GM04503 (cell line): ENCODE results near the gene AGAP1.

Source experiments
- DNase-seq: peaks from one replicate; pipeline ENCODE4 v3.0.0-alpha.2; 2012; ENCODE audit warnings: low read depth

The AGAP1 gene

DNA sequence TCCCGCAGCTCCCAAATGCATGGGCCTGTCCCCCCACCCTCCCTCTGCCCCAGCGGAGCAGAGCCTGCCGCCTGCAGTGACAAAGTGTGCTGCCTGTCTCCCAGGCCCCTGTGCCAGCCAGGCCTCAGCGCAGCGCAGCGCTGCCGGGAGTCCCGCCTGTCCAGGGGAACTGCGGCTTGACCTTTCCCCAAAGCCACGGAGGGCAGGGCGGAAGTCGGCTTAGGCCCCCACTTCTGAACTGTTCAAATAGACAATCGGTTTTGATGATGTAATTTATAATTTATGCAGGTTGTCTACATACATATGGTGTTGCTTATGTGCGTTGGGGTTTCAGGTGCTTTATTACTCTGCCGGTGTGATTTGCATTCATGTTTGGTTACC, 667.2 kb downstream of the AGAP1 start:
- no peak for DNase-seq

DNA sequence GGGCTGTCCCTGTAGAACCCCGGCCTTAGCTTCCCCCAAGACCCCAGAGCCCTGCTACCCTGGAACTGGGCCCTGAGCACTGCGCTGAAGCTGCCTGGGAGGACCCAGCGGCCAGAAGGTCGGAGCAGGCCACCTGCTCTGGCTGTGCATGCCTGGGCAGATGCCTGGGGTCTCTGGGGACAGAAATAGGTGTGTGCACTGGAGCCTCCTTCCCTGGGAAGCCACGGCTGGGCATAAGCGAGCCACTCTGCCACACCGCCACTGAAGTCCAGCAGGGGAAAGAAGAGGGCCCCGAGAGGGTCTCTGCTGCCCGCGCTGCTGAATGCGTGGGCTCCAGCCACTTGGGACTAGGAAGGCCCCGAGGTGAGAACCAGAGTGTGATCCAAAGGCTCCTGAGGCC, 667.7 kb downstream of the AGAP1 start:
- DNase-seq = no peak

DNA sequence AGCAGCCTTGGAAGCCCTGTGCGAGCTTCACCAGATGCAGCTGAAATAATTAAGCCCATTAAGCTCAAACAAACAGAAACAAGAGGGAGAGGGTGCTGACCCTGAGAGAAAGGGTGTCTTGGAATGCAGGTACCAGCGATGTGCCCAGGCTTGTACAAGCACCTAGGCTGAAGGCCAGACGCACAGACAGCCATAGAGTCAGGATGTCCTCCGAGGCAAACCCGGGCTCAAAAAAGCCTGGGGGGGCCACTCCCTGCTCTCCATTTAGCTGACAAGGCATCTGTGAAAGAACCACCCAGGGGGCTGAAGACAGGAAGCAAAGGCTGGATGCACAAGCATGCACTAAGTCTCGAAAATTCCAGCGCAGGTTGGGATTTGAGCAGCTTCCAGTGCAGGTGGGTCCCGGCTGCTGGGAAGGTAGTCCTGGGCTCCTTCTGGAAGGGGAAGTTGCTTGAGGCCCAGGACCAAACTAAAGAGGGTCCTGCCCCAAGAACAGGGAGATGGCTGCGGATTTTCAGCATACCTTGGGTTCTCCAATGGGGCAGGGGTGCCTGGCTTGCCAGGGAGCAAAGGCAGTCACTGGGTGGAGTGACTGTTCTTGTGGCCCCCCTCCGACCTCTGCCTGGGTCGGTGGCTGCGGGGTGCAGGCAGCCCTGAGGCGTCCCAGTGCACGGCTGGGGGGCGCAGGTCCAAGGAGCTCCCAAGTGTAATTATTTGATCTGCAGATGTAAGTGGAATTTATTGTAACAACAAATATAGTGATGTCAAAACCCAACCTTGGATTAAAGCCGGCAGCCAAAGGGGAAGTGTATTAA, 668.4 kb downstream of the AGAP1 start:
- no peak for DNase-seq

DNA sequence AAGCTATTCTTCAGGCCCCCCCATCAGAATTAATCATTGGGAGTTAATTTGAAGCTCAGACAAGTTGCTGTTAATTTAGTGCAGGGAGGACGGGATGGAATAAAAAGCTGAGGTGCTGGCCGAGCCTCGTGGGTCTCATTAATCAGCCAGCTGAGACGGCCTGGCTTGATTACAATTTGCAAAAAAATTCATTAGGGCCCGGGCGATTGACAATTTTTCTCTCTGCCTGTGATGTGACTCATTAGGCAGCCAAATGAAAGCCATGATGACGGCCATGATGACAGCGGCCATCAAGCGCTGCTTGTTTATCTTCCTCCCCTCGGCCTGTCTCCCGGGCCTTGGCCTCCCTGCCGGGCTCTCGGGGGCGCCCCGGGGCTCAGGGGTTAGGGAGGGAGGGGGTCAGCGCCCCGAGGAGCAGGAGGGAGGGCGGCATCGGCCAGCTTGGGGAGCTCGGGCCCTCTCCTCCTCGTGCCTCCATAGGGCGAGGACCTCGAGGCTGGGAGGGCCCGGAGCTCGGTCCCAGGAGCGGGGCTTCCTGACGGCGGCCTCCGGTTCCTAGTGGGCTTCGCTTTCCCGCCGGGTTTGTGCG, 669.1 kb downstream of the AGAP1 start:
- DNase-seq = no peak

DNA sequence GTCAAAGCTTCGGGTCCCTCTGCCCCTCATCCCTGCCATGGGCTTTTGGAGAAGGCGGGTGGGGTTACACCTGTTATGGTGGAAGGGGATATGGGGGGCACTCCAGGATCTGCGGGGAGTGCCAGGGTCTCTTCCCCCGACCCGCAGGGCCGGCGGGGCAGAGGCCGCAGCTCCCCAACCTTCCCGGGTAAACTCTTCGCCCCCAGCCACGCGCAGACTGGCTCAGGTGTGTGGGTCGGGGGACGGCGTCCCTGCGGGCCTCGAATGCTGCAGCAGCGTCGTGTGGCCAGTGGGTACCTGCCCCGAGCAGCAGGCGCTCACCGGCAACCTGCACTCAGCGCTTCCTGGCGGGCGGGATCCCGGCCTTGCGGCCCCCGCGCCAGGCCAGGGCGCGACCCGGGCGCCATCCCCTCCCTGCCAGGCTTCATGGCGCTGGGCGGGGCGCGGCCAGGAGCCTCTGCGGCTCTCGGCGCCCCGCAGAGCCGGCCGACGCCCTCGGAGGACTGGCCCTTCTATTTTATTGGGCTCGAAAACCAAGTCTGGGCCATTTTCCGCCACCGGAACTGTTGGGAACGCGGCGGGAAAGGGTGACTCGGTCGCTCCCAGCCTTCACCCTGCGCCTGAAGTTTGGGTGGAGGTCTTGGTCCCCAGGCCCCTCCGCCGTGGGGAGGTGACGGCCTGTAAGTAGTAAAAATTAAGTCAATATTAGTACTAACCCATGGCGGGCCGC, 669.8 kb downstream of the AGAP1 start:
- no peak for DNase-seq

DNA sequence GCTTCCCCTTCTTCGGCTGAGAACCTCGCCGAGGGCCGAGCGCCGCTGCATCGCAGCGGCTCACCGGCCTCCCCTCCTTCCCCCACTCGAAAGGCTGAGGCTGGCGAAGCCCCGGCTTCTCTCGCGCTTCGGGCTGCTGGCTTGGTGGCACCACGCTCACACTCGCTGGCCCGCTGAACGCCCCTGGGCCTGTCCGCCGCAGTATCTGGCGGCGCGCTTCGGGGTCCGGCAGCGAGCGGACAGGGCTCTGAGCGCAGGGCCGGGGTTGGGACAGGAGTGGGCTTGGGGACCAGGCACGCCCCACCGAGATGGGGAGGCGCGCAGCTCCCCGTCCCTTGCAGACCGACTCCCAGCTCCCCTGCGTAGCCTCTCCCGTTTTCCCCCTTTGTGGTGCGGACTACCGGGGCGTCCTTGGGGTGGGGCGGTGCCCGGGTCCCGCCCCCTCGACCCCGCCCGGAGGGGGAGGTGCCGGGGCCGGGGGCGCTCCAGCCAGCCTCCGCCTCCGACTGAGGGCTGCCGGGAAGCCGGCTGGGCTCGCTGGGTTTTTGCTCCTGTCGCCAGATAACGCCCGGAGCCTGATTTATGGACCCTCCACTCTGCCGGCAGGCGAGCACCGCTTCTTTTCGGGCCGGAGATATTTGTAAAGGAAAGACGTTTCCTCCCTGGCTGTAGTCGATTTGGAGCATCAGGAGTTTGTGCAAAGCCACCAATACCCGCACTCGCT, 670.5 kb downstream of the AGAP1 start:
- no peak for DNase-seq

DNA sequence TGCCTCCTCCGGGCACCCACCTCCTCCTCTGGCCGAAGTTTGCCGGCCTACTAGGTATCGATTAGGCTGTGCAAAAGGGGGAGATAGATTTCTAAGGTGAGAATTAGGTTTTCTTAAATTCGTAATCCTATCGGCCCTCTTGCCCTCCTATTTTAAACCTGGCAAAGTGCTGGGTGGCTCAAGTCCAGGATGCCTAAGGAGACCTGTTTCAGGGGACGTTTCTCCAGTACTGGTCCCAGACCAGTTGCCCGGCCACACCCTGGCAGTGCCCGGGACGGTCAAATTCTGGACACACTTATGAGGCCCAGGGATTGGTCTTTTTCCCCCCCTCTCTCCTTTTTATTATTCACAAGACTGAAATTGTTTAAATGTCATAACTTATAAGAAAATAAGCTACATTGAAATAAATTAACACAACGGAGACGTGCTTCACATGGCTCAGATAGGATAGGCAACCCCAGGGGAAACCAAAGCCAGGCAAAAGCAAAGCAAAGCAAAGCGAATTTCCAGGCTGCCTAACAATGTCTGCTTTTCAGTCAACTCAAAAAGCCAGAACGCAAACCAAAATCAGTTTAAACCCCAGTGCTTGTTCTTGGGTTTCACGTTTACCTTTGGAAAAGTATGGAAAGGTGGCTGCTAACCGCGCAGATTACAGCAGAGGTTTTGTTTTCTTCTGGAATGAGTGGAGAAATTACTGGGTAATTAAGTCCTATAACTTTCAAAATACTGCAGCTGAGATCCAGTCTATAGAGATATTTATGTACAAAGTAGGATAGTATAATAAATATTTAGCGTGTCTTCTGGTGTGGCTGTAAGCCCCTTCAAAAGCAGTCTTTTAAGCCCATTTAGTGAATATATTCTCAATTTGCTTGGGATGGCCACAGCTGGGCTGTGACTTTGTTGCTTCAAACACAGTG, 671.3 kb downstream of the AGAP1 start:
- DNase-seq = no peak

DNA sequence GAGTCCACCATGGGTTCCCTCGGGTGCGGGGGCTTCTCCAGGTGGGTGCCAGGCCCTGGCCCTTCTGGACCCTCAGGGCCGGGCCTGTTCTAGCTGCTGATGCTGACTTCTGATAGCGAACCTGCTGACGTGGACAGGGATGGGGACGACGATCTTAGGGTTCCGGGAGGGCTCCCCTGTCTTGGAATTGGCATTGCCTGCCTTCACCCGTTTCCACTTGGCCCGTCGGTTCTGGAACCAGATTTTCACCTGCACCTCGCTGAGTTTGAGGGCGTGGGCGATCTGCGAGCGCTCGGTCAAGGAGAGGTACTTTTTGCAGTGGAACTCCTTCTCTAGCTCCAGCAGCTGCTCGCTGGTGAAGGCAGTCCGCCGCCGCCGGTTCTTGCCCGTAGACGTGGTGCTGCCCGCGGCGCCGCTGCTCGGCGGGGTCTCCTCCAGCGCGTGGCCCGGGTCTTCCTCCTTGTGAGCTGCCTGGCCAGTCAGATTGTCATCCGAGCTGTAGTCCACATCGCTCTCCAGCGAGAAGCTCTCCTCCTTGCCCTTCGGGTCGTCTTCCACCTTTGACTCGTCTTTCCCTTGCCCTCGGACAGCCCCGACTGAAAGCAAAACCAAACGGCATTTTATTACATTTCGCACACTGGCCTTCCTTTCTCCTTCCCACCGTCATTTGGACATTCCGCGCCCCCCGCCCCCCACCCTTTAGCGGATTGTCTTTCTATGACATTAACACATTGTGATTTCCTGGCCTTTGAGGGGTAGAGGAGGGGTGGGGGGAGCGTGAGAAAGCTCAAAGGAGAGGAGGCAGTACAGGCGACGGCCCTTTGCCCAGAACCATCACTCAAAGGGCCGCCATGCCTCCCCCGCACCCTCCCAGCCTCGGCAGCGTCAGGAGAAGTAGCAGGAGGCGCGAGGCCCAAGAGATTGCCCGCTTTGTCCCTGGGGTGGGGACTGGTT, 672.3 kb downstream of the AGAP1 start:
- DNase-seq = no peak

DNA sequence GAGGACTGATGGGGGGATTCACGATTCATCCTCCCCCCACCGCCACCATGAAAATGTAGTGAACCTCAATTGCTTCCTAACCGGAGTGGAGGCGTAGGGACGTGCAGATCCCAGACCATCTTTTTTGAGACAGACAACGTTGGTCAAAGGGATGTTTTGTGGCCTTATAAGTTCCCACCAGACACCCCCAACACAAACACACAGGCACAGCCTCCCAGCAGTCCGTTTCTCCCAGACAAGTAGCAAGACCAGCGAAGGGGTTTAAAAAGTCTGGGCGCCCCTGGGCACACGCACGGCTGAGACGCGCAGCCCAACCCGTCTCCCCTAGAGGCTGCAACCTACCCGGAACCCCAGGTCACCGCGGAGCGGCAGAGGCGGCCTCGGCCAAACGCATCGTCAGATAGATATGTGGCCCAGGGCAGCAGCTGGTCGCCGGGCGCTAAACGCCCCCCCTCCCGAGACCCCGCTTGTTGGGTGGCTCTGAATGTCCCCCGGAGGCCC, 673.0 kb downstream of the AGAP1 start:
- no peak for DNase-seq

DNA sequence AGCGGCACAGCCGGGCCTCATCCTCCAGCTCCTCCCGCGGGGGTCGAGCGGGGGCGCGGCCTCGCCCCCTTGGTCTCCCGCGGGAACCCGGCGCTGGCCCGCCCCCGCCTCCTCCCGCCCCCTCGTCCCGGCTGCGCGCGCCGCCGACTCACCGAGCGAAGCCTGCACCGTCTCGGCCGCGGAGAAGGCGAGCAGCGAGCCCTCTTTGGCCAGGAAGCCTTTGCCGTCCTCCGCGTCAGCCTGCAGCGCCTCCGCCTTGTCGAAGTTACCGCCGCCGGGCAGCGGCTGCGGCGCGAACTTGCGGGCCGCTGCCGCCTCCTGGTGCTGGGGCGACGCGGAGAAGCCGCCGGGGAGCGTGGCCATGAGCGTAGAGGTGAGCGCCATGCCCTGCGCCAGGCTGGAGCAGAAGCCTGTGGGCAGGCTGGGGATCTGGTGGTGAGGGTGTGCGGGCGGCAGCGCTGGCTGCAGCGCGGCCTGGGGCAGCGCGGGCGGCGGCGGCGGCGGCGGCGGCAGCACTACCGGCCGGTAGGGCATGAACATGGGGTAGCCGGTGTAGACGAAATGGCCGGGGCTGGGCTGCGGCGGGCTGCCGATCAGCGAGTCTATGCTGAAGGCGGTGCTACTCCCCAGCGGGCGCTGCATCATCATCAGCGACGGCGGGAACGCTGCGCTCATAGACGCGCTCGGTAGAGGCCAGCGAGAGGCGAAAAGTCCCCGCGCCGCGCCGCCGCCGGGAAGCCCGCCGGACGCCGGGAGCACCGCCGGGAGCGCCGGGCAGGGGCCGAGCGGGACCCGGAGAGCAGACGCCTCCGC, 673.7 kb downstream of the AGAP1 start:
- no peak for DNase-seq

DNA sequence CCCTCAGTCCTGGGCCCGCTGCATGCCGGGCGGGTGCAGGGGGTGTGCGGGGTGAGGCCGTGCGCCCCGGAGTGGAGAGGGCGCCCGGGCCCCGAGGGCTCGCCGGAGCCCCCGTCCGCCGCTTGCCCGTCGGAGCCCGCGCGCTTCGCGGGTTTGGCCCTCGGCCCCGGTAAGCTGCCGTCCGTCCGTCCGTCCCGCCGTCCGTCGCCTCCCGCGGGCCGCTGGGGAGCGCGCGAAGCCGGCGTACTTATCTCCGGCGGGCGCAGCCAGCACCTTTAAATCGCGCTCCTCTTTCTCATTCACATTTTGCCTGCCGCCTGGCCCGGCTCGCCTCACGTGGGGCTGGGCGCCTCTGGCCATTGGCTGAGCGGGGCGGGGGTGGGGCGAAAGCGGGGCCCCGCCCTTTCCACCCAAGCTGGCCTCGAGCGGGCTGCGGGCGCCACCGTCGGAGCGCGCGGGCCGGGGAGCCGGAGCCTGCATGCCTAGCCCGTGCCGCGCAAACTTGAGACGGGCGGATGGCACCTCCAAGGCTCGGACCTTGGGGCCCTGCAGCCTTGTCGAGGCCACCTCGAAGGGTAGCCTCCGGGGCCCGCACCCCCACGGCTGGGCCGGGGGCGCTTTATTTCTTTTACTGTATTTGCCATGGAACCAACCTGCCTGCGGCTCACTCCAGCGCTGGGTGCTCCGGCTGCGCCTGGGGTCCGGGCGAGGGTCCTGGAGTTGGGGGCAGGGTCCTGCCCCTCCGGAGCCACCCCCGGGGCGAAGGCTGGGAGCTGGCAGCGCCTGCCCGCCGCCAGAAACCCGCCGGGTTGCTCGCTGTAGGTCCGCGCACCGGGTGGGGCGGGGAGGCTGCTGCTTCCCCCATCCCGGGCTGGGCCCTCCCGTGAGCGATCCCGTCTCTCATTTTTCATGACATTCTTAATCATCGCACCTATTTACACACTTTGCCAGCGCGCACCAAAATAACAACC, 674.6 kb downstream of the AGAP1 start, which contains the start of gene GBX2:
Gene GBX2 (minus strand): TSS at position 277 of the 971 bp plus-strand sequence. CDS start 415 bp downstream, outside the sequence.
- DNase-seq = no peak

DNA sequence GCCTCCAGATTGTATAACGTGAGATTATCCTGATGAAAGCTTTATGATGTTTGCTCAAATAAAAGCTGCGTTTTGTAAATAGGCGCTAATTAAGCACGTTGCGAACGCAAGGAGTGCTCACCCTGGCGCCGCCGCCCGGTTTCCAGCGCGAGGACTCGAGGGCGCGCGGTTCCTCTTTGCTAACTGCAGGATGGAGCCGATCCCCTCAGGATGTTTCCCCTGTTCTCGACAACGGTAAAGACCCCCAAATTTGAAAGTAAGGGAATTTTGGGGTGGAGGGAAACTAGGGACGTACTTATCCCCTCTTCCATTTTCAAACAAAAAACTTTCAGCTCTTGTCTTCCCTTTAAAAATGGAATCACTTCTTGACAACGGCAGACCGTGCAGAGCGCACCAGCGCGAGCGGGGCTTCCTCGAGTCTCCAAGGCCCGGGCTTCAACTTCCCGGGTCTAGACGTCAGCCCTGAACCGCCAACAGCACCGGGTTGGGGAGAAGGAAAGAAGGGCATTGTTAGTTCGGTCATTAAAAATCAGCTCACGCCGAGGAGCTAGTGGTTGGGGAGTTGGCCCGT, 675.4 kb downstream of the AGAP1 start:
- DNase-seq = no peak

DNA sequence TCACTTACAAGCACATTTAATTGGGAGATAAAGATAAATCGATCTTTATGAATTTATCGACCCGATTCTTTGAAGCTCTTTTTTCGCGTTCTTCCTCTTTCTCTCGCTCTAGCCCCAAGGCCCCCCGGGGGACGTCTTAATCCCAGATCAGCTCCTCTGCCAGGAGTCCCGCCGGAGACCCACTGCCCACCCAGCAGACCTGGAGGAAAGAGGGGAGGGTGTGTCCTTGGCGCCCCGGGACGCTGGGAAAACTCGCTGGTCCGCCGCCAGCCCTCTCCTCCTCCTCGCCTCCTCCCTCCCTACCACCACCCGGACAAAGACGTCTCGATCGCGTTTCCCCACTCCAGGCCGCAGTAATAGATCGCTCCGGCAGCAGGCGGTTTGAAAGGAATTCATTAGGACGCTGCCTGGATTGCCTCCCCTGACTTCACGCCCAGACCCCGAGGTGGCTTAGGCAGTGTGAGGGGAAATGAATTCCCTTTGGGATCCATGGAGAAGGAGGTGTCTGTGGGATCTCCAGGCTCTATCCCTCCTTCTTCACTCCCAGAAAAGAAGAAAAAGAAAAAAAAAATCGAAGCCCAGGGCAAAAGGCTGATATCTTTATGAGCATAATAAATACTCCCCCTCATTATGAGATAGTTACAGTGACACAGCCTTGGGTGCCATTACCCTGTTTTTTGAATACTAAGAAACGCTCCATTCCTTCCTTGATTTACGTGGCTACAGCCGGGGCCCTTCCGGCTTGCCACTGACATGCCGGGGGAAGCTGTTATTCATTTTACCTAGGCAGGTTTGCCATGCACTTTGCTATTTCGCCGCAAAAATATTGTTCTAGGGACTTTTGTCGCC, 676.1 kb downstream of the AGAP1 start:
- DNase-seq = no peak

DNA sequence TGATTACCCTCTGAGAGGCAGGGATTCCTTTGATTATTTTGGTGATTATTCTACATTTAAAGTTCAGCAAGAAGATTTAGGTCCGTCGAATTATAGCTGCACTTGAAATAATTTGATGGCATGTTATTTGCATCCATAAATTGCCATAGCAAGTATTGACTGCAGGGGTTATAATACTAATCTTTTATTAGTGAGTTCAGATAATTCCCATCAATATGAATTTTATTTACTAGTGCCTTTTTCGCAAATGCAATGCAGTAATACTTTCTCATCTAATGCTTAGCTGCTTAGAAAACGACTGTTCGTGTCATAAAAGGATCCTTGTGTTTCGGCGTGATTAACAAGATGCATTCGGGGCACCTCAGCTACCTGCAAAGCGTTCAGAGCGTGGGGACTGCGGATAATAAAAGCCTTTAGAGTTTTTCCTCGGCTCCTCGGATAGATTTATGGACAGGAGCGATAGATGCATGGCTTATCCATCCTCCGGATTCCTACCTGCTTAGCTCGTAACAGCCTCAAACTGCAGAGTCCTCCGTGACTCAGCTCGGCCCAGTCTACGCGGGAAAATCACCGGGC, 676.8 kb downstream of the AGAP1 start:
- no peak for DNase-seq

DNA sequence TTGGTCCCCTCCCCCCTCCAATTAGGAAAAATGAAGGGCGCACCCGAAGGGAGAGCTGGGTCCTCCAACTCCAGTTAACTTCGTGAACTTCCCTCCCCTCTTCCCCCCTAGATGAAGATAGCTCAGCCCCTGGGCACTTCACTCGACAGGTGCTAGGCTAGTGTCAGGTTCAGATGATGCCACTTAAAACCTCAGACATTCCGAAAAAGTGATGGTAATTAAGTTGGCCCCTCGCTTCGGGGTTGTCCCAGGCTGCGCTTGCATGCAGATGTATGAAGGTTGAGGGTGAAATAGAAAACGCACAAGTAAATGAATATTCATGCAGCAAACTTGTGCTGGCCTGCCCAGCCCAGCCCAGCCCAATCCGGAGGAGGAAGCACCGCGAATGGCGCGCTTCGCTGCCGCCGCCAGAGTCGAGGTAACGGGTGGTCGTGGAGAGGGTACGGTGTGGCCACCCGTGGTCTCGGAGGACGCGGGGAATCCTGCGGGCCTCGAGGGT, 677.4 kb downstream of the AGAP1 start:
- no peak for DNase-seq

DNA sequence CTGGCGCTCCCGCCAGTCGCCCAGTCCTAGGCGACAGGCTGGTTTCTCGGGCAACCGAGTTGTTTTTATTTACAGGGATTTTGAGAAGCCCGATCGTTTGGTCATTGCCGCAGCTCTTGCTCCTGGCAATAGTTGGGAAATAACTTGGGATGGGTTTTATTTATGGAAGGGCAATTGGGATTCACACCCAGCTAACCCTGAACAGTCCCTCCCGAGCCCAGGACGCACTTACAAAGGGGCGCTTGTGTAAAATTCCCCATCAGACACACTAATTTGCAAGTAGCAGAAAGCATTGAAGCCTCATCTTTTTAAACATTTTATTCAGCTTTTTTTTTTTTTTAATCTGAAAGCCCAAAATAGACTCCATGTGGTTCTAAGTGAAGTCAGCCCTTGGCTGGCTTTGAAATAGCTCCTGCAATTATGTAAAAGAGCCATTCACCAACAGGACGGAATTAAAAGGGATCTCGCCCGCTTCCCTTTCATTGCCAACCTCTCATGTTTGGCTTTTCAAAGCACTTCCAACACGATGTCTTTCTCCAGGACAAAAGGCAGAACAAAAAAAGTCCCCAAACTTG, 677.9 kb downstream of the AGAP1 start:
- DNase-seq = no peak
